B cell (primary cell): ENCODE data around the gene COG3. TPM values are rescaled to one million over a fixed set of nuclear protein-coding genes. Genes with fewer than 3 reads are reported as not detected.

Experiments
- ATAC-seq: fragments of 200-7000 bp; cut with Tn5 transposase; one replicate; pipeline ENCODE4 v1.10.0; 2021; ENCODE audit warnings: low read depth, mild to moderate bottlenecking, moderate number of reproducible peaks, moderate library complexity
- CTCF ChIA-PET: fragments of 350-600 bp; sonication (Branson Sonifier 250); formaldehyde crosslinking; loops from one replicate; lab custom pipeline; 2021; ENCODE audit warnings: antibody characterized with exemption, inconsistent platforms; lab: Charles Lee
- POLR2A ChIA-PET: fragments of 350-600 bp; sonication (Branson Sonifier 250); formaldehyde crosslinking; loops from one replicate; lab custom pipeline; 2021; ENCODE audit warnings: antibody characterized with exemption; lab: Charles Lee
- DNase-seq: peaks from one replicate; pipeline ENCODE4 v3.0.0; 2013
- H2AFZ ChIP-seq: 2 replicates; pipeline ENCODE4 v1.6.1; 2012; ENCODE audit warnings: mild to moderate bottlenecking, low read depth, low read length; ENCODE audit not compliant: insufficient read depth, poor library complexity, severe bottlenecking
- H3K27ac ChIP-seq, 2 donors: 1 replicate in 1 of 2; 2 replicates in 1 of 2; pipeline ENCODE4 v1.5.1; 2012 to 2013; ENCODE audit warnings: low read length in 2 of 2, mild to moderate bottlenecking in 2 of 2, moderate library complexity in 1 of 2
- H3K27me3 ChIP-seq, 4 experiments: fragments of 200-600 bp in 1 of 4; sonication (generic) in 1 of 4; replicated peaks in 1 of 4; 1 replicate in 2 of 4; 2 replicates in 2 of 4; pipeline versions ENCODE4 v1.6.1 to v1.7.0; 2013 to 2016; ENCODE audit warnings: low read length in 3 of 4, mild to moderate bottlenecking in 2 of 4, mixed read lengths in 1 of 4, moderate library complexity in 1 of 4; ENCODE audit not compliant: insufficient read depth in 4 of 4, control insufficient read depth in 3 of 4; ENCODE audit errors: control extremely low read depth in 1 of 4
- H3K36me3 ChIP-seq, 2 experiments: replicated peaks in 1 of 2; 1 replicate in 1 of 2; 2 replicates in 1 of 2; pipeline versions ENCODE4 v1.6.1 to v1.7.1; 2013; ENCODE audit warnings: low read length in 1 of 2; ENCODE audit not compliant: insufficient read depth in 2 of 2, control insufficient read depth in 1 of 2; ENCODE audit errors: control extremely low read depth in 1 of 2, extremely low read depth in 1 of 2
- H3K4me1 ChIP-seq, 2 donors: fragments of 200-600 bp in 1 of 2; sonication (generic) in 1 of 2; 1 replicate in 1 of 2; 2 replicates in 1 of 2; pipeline versions ENCODE4 v1.5.1 to v1.6.1; 2013 to 2017; ENCODE audit warnings: low read length in 2 of 2; ENCODE audit not compliant: control insufficient read depth in 2 of 2, insufficient read depth in 2 of 2
- H3K4me2 ChIP-seq: replicated peaks from 2 replicates; pipeline ENCODE3; 2012; ENCODE audit warnings: mild to moderate bottlenecking, low read depth, low read length; ENCODE audit not compliant: poor library complexity, severe bottlenecking
- H3K4me3 ChIP-seq, 5 experiments: fragments of 200-600 bp in 1 of 5; sonication (generic) in 1 of 5; 1 replicate in 3 of 5; 2 replicates in 2 of 5; pipeline versions ENCODE4 v1.5.1 to v1.7.0; 2011 to 2016; ENCODE audit warnings: low read length in 4 of 5, mild to moderate bottlenecking in 4 of 5, low read depth in 2 of 5, control low read depth in 1 of 5, moderate library complexity in 1 of 5; ENCODE audit not compliant: insufficient read depth in 1 of 5; ENCODE audit errors: control extremely low read depth in 1 of 5, extremely low read depth in 1 of 5
- H3K79me2 ChIP-seq: fragments of 200-600 bp; sonication (generic); one replicate; pipeline ENCODE4 v1.6.0; 2016; ENCODE audit warnings: low read length; ENCODE audit not compliant: control insufficient read depth, insufficient read depth
- H3K9ac ChIP-seq: fragments of 200-600 bp; sonication (generic); 2 replicates; pipeline ENCODE4 v1.6.1; 2017; ENCODE audit warnings: mild to moderate bottlenecking, low read length, moderate library complexity
- H3K9me3 ChIP-seq, 3 donors: one replicate each; pipeline versions ENCODE4 v1.6.1 to v1.7.1; 2013; ENCODE audit warnings: low read length in 2 of 3; ENCODE audit not compliant: control insufficient read depth in 2 of 3, insufficient read depth in 1 of 3; ENCODE audit errors: control extremely low read depth in 1 of 3
- H4K20me1 ChIP-seq: 2 replicates; pipeline ENCODE4 v1.6.0; 2012; ENCODE audit warnings: mild to moderate bottlenecking, low read length; ENCODE audit not compliant: insufficient read depth, control insufficient read depth, poor library complexity, severe bottlenecking
- H3K27ac Mint-ChIP-seq: one replicate; pipeline ENCODE4 v1.8.0; 2021; ENCODE audit warnings: mixed read lengths
- H3K27me3 Mint-ChIP-seq: one replicate; pipeline ENCODE4 v1.8.0; 2021; ENCODE audit warnings: mixed read lengths
- H3K4me1 Mint-ChIP-seq: one replicate; pipeline ENCODE4 v1.8.0; 2021; ENCODE audit warnings: mixed read lengths
- H3K4me3 Mint-ChIP-seq: one replicate; pipeline ENCODE4 v1.8.0; 2021; ENCODE audit warnings: mixed read lengths
- H3K9me3 Mint-ChIP-seq: one replicate; pipeline ENCODE4 v1.8.0; 2022; ENCODE audit warnings: mixed read lengths; ENCODE audit not compliant: insufficient read depth
- CTCF ChIP-seq: fragments of 200-600 bp; IDR thresholded peaks from one replicate; pipeline ENCODE4 v1.8.0; 2022; ENCODE audit warnings: antibody characterized with exemption, mild to moderate bottlenecking
- EZH2 ChIP-seq: IDR thresholded peaks from 2 replicates; pipeline ENCODE4 v1.6.1; 2012; ENCODE audit warnings: borderline replicate concordance, low read depth, mild to moderate bottlenecking, moderate library complexity, low read length; ENCODE audit not compliant: insufficient read depth, poor library complexity, severe bottlenecking
- WGBS: methylation state at CpG from one replicate; pipeline ENCODE4 v1.1.5; 2013; ENCODE audit warnings: missing lambda C conversion rate; ENCODE audit not compliant: insufficient coverage; 5-methylcytosine and 5-hydroxymethylcytosine counted together
- intact Hi-C: fragments of 100-400 bp; cut with micrococcal nuclease; formaldehyde crosslinking; loops from one replicate; pipeline ENCODE4 v1.10.0; 2022
- polyA plus RNA-seq: library from polyadenylated mRNA; depleted of rRNA; stranded (reverse); fragments of >200 nt; gene quantifications from 2 replicates; pipeline ENCODE4 v1.2.3, GENCODE V29; 2012
- total RNA-seq, 2 donors: library from RNA; stranded (reverse); fragments of 120-200 nt in 1 of 2; gene quantifications; 1 replicate in 1 of 2; 2 replicates in 1 of 2; pipeline versions ENCODE4 v1.2.3 to v1.2.4, GENCODE V29; 2013 to 2022

The COG3 gene
- total and polyA plus RNA-seq, 2 donors (not counting 1 experiment from before 2014, with no cell fraction given): 29.5 to 37.3 TPM

GRCh38 chr13:45419945-45420344, 44.8 kb upstream of the COG3 start:
- intact Hi-C loops: loop anchor here (2.0 to 5.0 kb wide), 5 partner anchors 298 to 843 kb away; partner anchors contain the start of genes GPALPP1, GTF2F2, LCP1 and NUFIP1
- peaks cover 14% of the 10 kb centered on the region for H3K79me2 ChIP-seq
- WGBS: 100% methylated on average over 1 of the region's 1 CpG
- no peak overlapping the region for H3K4me2 ChIP-seq
- no peak overlapping the region for H3K27ac ChIP-seq
- ATAC-seq: no peak
- H3K4me1 ChIP-seq: peaks cover 8 to 9% of the 10 kb centered on the region in 2 donors
- TF ChIP-seq CTCF (no peak), EZH2 (no peak)
- peak overlapping the region; percentile 67 for H3K4me3 Mint-ChIP-seq
- peak overlapping the region; percentile 27 for H2AFZ ChIP-seq
- H4K20me1 ChIP-seq: peaks cover 6% of the 10 kb centered on the region
- no peak for DNase-seq
- peaks cover 0 to 2% of the 10 kb centered on the region in 2 experiments for H3K36me3 ChIP-seq
- H3K9ac ChIP-seq: no peak overlapping the region
- H3K27me3 Mint-ChIP-seq: no peaks in the 10 kb centered on the region
- ChIA-PET CTCF (interaction anchor here (0.7 kb wide), 1 partner anchor 492 kb away, joined by 5 read pairs; no protein-coding TSS in a partner anchor), POLR2A (no interaction called here)
- H3K9me3 Mint-ChIP-seq: no peaks in the 10 kb centered on the region
- H3K9me3 ChIP-seq: no peaks in the 10 kb centered on the region
- H3K4me1 Mint-ChIP-seq: peaks cover 16% of the 10 kb centered on the region
- H3K27ac Mint-ChIP-seq: peak overlapping the region; percentile 68
- H3K27me3 ChIP-seq: no peaks in the 10 kb centered on the region
- H3K4me3 ChIP-seq: no peak overlapping the region

- CTCF ChIA-PET: no interaction called here
Observed at GRCh38 chr13:45422731-45423292, 41.9 kb upstream of the COG3 start.

More at GRCh38 chr13:45422731-45423292, 41.9 kb upstream of the COG3 start:
- H4K20me1 ChIP-seq: no peaks in the 10 kb centered on the region
- Mint-ChIP-seq H3K27ac (peak overlapping the region; percentile 32), H3K9me3 (no peaks in the 10 kb centered on the region), H3K4me1 (peaks cover 5% of the 10 kb centered on the region), H3K27me3 (no peaks in the 10 kb centered on the region), H3K4me3 (no peak overlapping the region)
- H3K4me1 ChIP-seq: no peaks in the 10 kb centered on the region
- intact Hi-C loops: no loop called here
- H3K4me2 ChIP-seq: no peak overlapping the region
- H3K9me3 ChIP-seq: no peaks in the 10 kb centered on the region
- no peaks in the 10 kb centered on the region for H3K27me3 ChIP-seq
- TF ChIP-seq EZH2: no peak
- TF ChIP-seq CTCF: no peak
- POLR2A ChIA-PET: no interaction called here
- ATAC-seq (no peak), DNase-seq (no peak)
- 94% methylated on average over 3 of the region's 3 CpGs for WGBS
- H3K4me3 ChIP-seq: no peak overlapping the region
- H3K9ac ChIP-seq: no peak overlapping the region
- H3K79me2 ChIP-seq: no peaks in the 10 kb centered on the region
- peak overlapping the region; percentile 50 for H2AFZ ChIP-seq
- no peaks in the 10 kb centered on the region for H3K36me3 ChIP-seq
- H3K27ac ChIP-seq: no peak overlapping the region
